ACC112 (cell line): ENCODE results near the gene USP48.

Experiments used
- H2AFZ ChIP-seq: fragments of 200-600 bp; sonication (generic); one replicate; pipeline ENCODE4 v1.6.0; 2017; ENCODE audit warnings: antibody characterized with exemption, low read length; ENCODE audit not compliant: unreplicated experiment
- H3K27ac ChIP-seq: fragments of 200-600 bp; sonication (generic); 2 replicates; pipeline ENCODE4 v1.5.1; 2014; ENCODE audit warnings: low read depth, mild to moderate bottlenecking, antibody characterized with exemption, low read length, moderate library complexity
- H3K27me3 ChIP-seq: fragments of 200-600 bp; sonication (generic); 2 replicates; pipeline ENCODE4 v1.6.1; 2014; ENCODE audit warnings: mild to moderate bottlenecking, antibody characterized with exemption, low read length, moderate library complexity, mixed read lengths; ENCODE audit not compliant: insufficient read depth
- H3K36me3 ChIP-seq: fragments of 200-600 bp; sonication (generic); 2 replicates; pipeline ENCODE4 v1.6.1; 2016; ENCODE audit warnings: mild to moderate bottlenecking, antibody characterized with exemption, low read length, moderate library complexity, mixed read lengths; ENCODE audit not compliant: insufficient read depth
- H3K4me1 ChIP-seq: fragments of 200-600 bp; sonication (generic); one replicate; pipeline ENCODE4 v1.6.1; 2016; ENCODE audit warnings: low read length, mixed read lengths; ENCODE audit not compliant: insufficient read depth, unreplicated experiment, control insufficient read depth
- H3K4me3 ChIP-seq: fragments of 200-600 bp; sonication (generic); 2 replicates; pipeline ENCODE4 v1.5.1; 2014; ENCODE audit warnings: mild to moderate bottlenecking, low read depth, low read length
- H3K79me2 ChIP-seq: fragments of 200-600 bp; sonication (generic); one replicate; pipeline ENCODE4 v1.6.0; 2016; ENCODE audit warnings: low read length; ENCODE audit not compliant: control insufficient read depth, unreplicated experiment, insufficient read depth

Gene USP48

DNA sequence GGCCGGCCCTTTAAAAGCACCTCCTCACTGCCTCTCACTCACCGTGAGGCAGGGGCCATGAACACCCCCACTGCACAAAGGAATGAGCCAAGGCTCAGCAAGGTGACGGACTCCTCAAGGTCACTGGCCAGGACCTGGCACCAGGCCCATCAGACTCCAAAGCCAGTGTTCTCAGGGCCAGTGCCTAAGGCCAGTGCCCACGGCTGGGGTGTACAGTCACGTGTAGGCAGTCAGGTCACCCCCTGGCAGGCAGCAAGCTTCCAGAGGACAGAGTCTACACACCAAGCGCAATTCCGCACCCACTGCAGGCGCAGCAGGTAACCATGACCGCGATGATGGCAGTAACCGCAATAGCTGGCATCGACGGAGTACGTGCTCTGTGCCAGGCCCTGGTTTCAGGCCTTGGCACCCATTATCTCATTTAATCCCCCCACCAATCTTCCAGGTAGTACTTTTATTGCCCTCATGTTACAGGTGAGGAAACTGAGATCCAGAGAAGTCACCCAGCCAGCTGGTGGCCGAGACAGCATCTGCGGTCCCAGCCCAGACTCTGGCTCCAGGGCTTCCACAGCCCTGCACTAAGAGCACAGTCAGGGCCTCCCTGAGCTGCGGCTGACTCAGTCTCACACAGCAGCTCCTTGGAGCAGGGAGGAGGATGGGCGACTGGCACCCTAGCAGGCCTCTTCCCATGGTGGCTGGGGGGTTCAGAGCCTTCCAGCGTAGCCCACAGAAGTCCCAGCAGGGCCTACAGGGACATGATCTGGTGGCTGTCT, 140.8 kb downstream of the USP48 start:
- Histone ChIP-seq H3K27ac (no peak overlapping the region), H3K79me2 (no peaks in the 10 kb centered on the region), H3K36me3 (no peaks in the 10 kb centered on the region), H3K27me3 (peaks cover 4% of the 10 kb centered on the region), H2AFZ (no peak overlapping the region), H3K4me3 (no peak overlapping the region), H3K4me1 (peaks cover 9% of the 10 kb centered on the region)

DNA sequence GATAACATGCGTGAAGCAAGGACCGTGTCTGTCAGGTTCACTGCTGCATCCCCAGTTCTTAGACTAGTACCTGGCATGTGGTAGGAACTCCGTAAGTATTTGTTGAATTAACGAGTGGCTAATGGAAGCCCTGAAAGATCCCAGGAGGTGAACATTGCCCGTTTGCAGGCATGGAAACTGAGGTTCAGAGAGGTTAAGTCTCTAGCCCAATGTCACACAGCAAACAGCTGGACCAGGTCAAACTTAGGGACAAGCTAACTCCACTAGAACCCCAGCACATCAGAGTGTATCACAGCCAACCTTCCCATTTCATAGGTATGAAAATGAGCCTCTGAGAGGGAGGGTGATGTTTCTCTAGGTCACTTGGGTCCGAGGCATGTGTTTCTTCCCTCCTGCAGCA, 141.4 kb downstream of the USP48 start:
- no peak overlapping the region for H3K27ac ChIP-seq
- H3K79me2 ChIP-seq, result no peaks in the 10 kb centered on the region
- peaks cover 9% of the 10 kb centered on the region for H3K4me1 ChIP-seq
- peaks cover 4% of the 10 kb centered on the region for H3K27me3 ChIP-seq
- no peak overlapping the region for H2AFZ ChIP-seq
- no peak overlapping the region for H3K4me3 ChIP-seq
- H3K36me3 ChIP-seq, result no peaks in the 10 kb centered on the region

DNA sequence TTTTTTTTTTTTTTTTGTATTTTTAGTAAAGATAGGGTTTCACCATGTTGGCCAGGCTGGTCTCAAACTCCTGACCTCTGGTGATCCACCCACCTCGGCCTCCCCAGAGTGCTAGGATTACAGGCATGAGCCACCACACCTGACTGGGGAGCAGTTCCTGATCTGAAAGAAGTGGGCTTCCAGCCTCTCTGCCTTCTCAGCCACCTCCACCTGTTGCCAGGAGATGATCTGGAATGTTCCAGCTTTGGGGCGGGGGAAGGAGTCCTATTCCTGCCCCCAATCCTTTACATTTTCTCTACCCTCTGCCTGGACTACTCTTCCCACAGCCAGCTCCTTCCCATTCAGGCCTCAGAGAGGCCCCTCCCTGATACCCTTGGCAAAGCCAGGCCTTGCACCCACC, 141.9 kb downstream of the USP48 start:
- Histone ChIP-seq H3K36me3 (no peaks in the 10 kb centered on the region), H3K4me3 (no peak overlapping the region), H2AFZ (no peak overlapping the region), H3K79me2 (no peaks in the 10 kb centered on the region), H3K27ac (no peak overlapping the region), H3K27me3 (peaks cover 5% of the 10 kb centered on the region), H3K4me1 (peaks cover 9% of the 10 kb centered on the region)

DNA sequence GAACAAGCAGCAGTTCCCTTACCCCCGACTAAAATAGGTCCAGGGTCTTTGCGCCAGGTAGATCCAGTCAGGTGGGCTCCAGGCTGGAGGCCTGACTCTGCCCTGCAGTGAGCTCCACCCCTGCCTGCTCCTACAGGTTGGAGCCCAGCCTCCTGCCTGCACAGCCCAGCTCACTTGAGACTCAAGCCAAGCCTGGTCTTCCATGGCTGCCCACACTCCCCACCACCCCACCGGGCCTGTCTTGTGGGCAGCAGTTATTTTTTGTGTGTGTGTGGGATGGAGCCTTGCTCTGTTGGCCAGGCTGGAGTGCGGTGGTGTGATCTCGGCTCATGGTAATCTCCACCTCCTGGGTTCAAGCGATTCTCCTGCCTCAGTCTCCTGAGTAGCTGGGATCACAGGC, 142.3 kb downstream of the USP48 start:
- H3K79me2 ChIP-seq, result no peaks in the 10 kb centered on the region
- H2AFZ ChIP-seq, result no peak overlapping the region
- H3K4me3 ChIP-seq, result no peak overlapping the region
- H3K27me3 ChIP-seq, result peaks cover 9% of the 10 kb centered on the region
- peaks cover 9% of the 10 kb centered on the region for H3K4me1 ChIP-seq
- H3K36me3 ChIP-seq, result no peaks in the 10 kb centered on the region
- no peak overlapping the region for H3K27ac ChIP-seq

DNA sequence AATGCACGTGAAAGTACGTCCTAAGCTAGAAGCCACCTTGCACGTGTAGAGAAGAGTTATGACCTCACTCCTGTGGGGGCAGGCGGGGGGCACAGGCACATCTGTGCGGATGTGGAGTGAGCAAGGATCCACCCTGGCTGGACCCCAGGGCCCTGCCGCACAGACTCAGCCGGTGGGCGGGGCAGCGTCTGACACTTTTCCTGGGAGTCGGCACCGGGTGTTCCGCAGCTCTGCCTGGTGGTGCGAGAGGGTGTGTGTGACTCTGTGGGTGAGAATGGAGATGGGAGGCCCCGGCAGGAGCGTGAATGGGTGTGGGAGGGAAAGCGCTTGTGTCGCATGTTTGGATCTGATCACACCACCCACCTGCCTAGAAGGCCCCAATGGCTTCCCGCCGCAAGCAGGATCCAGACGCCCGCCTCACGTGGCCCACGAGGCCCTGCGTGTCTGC, 143.3 kb downstream of the USP48 start:
- no peaks in the 10 kb centered on the region for H3K36me3 ChIP-seq
- H3K4me1 ChIP-seq, result peaks cover 9% of the 10 kb centered on the region
- H3K27me3 ChIP-seq, result peaks cover 10% of the 10 kb centered on the region; the same call in 1 of the 2 replicates
- H2AFZ ChIP-seq, result no peak overlapping the region
- H3K27ac ChIP-seq, result no peak overlapping the region
- no peak overlapping the region for H3K4me3 ChIP-seq
- H3K79me2 ChIP-seq, result no peaks in the 10 kb centered on the region

DNA sequence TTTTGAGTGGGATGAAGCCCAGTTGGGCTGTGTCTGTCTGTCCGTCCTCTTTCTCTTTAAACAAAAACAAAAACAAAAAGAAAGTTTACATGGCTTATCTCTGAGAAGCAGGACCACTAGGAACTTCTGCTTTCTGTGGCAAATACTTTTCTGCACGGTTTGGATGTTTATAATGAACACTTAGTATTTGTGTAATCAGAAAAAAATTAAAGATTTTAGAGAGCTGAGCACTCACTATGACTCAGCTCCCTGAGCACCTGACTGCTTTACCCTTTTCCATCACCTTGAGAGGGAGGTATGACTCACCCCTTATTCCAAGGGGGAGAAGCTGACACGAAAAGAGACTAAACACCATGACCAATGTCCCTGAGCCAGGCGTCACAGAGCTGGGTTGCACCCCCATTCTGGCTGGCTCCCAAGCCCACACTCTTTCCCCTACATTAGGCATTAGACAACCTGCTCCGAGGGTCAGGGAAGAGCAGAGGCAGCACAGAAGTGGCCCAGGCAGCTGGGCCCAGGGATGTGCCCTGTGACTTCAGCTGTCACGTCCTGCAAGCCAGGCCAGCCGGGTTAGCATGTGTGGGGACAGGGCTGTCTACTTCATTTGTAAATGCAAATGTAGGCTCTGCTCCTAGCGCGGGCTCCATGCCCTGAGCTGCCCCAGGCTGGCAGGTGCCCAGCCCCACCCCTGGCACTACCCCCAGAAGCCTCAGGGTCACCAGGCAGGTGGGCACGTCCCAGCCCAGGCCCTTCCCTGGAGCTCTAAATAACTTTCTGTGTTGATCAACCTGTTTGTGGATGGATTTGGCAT, 144.2 kb downstream of the USP48 start:
- Histone ChIP-seq H3K36me3 (no peaks in the 10 kb centered on the region), H3K27ac (no peak overlapping the region), H3K4me1 (peaks cover 9% of the 10 kb centered on the region), H3K79me2 (no peaks in the 10 kb centered on the region), H2AFZ (no peak overlapping the region), H3K27me3 (peaks cover 8% of the 10 kb centered on the region; the same call in 1 of the 2 replicates), H3K4me3 (no peak overlapping the region)

DNA sequence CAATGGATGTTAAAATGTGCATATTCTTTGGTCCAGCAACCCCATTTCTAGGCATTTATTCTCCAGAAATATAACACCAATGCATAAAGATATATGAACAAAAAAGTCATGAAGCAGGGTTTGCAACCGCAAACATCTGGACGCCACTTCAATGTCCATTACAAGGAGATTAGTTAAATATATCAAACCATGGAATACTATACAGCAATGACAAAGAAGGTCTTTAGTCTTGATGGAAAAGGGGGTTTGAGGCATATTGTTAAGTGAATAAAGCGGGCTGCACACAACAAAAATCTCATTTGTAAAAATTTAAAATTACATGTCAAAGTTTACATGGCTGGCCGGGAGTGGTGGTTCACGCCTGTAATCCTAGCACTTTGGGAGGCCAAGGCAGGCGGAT, 145.4 kb downstream of the USP48 start:
- Histone ChIP-seq H3K79me2 (no peaks in the 10 kb centered on the region), H3K36me3 (no peaks in the 10 kb centered on the region), H3K27me3 (peaks cover 6% of the 10 kb centered on the region; the same call in 1 of the 2 replicates), H3K27ac (no peak overlapping the region), H3K4me1 (peaks cover 9% of the 10 kb centered on the region), H3K4me3 (no peak overlapping the region), H2AFZ (no peak overlapping the region)

DNA sequence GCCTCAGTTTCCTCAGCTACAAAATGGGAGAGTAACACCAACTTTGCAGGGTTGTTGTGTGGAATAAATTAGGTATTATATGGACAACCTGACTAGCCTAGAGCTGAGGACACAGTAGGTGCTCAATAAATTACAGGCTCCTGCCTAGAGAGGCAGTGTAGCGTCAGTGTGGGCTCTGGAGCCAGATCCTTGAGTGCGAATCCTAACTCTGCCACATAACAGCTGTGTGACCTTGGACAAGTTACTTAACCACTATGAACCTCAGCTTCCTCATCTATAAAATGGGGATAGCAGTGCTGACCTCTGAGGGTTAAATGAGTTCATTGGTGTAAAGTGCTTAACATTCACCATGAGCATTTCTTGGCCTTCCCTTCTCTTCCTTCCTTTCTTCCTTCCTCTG, 146.9 kb downstream of the USP48 start:
- no peak overlapping the region for H3K4me3 ChIP-seq
- H2AFZ ChIP-seq, result no peak overlapping the region
- H3K27me3 ChIP-seq, result peaks cover 8% of the 10 kb centered on the region; the same call in 1 of the 2 replicates
- H3K27ac ChIP-seq, result no peak overlapping the region
- no peaks in the 10 kb centered on the region for H3K79me2 ChIP-seq
- H3K36me3 ChIP-seq, result no peaks in the 10 kb centered on the region
- peaks cover 9% of the 10 kb centered on the region for H3K4me1 ChIP-seq

DNA sequence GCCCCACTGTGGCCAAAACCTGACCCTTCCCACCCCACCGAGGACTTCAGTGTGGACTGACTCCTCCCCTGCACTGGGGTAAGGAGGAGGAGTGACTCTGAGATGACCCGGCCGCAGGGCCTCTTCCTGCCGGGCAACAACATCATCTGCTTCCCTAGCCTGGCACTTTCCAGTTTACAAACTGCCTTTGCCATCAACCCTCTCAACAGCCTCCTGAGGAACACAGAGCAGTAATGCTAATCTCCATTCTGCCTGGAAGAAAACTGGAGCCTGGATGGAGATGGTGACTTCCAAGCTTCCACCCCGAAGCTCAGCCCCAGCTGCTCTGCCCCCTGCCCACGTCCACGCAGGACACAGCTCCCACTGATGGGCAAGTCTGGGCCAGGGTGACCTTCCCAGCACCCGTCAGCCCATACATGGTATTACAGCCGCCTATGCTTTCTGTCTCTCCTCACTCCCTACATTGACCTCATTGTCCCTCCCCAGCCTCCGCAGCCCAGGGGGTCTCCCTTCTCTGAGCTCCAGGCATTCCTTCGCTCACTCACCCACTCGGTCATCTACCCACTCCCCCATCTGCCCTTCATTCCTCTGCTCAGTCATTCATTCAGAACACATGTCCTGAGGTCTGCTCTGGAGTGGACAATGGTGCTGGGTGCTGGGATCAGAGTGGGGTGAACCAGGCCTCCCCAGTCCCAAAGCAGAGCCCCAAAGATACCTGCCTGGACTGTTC, 148.0 kb downstream of the USP48 start:
- Histone ChIP-seq H3K36me3 (no peaks in the 10 kb centered on the region), H2AFZ (no peak overlapping the region), H3K4me1 (peaks cover 9% of the 10 kb centered on the region), H3K27me3 (peaks cover 14% of the 10 kb centered on the region), H3K27ac (no peak overlapping the region), H3K79me2 (no peaks in the 10 kb centered on the region), H3K4me3 (no peak overlapping the region)

DNA sequence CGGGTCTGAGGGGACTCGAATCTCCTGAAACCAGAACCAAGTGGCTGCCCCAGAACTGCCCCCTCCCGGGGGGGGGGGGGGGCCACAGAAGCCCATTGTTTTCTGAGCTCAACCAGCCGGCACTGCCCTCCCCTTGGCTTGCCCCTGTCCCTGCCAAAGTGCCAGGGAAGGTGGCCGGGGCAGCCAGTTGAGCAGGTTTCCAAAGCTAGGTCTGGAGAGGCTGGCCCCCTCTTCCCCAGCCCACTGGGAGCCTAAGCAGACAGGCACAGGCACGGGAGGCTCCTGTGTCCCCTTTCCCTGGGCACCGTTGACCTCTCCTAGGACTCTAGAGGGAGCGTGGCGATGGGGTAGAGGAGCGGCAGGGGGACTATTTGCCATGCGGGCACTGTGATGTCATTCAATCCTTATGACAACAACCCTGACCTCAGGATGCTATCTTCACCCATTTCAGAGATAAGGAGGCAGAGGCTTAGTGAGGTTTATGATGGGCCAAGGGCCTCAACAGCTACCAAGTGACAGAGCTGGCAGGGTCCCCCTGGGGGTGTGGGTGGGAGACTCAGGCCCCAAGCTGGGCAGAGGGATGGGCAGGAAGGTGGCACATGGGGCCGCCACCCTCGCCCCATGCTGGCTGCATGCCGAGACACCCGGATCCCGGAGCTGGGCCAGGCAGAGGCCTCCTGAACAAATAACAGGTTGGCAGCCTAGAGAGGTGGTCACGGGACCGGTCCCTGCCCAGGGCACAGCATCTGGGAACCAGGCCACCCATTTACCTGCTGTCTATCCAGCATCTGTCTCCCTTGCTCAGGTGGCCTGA, 148.8 kb downstream of the USP48 start:
- Histone ChIP-seq H3K4me3 (no peak overlapping the region), H3K27ac (no peak overlapping the region), H3K36me3 (no peaks in the 10 kb centered on the region), H3K4me1 (peaks cover 9% of the 10 kb centered on the region), H3K27me3 (peaks cover 22% of the 10 kb centered on the region), H3K79me2 (no peaks in the 10 kb centered on the region), H2AFZ (no peak overlapping the region)
